Lower leg skin (tissue), 3 donors: Measurements from ENCODE around the gene DIP2C.

ENCODE experiments used
- POLR2A ChIP-seq, 2 donors: fragments of 450-650 bp; IDR thresholded peaks; one replicate each; pipeline ENCODE4 v1.6.1; 2016 to 2017; ENCODE audit warnings: antibody characterized with exemption in 2 of 2, mild to moderate bottlenecking in 1 of 2, moderate library complexity in 1 of 2
- TF ChIP-seq, protein P1 (sequence below), 3 donors: fragments of 450-650 bp; IDR thresholded peaks; one replicate each; pipeline ENCODE4 v1.5.1; 2016; ENCODE audit warnings: antibody characterized with exemption in 3 of 3, mild to moderate bottlenecking in 3 of 3, moderate library complexity in 2 of 3

DNA sequence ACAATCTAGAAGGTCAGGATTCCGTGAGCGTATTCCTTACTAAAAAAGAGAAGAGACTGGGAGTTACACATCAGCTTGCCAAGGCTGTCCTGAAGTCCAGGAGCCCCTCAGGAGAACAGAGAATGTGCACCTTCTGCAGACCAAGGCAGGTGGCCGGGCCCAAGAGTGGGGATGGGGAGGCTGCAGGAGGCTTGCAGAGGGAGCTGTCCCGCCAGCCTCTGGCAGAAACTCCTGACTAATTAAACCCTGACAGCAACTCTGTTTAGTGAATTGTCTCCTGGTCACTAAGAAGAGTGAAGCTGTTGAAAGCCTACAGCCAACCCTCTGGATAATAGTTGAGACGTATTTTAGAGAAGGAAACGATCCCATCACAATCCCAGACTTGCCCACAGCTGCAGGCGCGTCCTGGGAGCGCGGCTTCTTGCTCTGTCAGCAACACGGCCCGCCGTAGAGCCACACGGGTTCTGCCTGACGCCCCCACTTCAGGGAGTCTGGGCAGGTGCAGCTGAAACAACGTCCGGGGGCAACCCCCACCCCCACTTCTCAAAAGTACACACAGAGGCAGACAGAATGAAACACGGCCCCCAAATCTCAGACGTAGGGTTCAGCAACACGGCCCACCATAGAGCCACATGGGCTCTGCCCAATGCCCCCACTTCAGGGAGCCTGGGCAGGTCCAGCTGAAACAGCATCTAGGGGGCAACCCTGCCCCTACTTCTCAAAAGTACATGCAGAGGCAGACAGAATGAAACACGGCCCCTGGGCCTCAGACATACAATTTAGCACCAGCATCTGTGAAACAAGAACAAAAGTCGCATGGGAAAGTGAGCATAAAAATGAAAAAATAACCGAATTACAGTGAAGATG, 45.2 kb downstream of the DIP2C start:
- TF ChIP-seq, protein P1, sequence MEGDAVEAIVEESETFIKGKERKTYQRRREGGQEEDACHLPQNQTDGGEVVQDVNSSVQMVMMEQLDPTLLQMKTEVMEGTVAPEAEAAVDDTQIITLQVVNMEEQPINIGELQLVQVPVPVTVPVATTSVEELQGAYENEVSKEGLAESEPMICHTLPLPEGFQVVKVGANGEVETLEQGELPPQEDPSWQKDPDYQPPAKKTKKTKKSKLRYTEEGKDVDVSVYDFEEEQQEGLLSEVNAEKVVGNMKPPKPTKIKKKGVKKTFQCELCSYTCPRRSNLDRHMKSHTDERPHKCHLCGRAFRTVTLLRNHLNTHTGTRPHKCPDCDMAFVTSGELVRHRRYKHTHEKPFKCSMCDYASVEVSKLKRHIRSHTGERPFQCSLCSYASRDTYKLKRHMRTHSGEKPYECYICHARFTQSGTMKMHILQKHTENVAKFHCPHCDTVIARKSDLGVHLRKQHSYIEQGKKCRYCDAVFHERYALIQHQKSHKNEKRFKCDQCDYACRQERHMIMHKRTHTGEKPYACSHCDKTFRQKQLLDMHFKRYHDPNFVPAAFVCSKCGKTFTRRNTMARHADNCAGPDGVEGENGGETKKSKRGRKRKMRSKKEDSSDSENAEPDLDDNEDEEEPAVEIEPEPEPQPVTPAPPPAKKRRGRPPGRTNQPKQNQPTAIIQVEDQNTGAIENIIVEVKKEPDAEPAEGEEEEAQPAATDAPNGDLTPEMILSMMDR (IDR thresholded peaks at IDR 0.05) = no peak
- no peak for TF ChIP-seq POLR2A (IDR thresholded peaks at IDR 0.05)
